Bone marrow (tissue), 2 donors: ENCODE data around the gene SCMH1.
"Not testable (repeated sequence)": the region's sequence is repeated elsewhere in the genome, so short reads cannot be mapped to it uniquely, and the experiment has no call there.

ENCODE experiments used
- DNase-seq, 2 donors: peaks; one replicate each; lab custom pipeline; 2025; lab: John Stamatoyannopoulos, UW

The SCMH1 gene

DNA sequence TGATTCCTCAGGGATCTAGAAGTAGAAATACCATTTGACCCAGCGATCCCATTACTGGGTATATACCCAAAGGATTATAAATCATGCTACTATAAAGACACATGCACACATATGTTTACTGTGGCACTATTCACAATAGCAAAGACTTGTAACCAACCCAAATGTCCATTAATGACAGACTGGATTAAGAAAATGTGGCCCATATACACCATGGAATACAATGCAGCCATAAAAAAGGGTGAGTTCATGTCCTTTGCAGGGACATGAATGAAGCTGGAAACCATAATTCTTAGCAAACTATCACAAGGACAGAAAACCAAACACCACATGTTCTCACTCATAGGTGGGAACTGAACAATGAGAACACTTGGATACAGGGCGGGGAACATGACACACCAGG, 30.5 kb downstream of the SCMH1 start:
- DNase-seq: not testable (repeated sequence)

DNA sequence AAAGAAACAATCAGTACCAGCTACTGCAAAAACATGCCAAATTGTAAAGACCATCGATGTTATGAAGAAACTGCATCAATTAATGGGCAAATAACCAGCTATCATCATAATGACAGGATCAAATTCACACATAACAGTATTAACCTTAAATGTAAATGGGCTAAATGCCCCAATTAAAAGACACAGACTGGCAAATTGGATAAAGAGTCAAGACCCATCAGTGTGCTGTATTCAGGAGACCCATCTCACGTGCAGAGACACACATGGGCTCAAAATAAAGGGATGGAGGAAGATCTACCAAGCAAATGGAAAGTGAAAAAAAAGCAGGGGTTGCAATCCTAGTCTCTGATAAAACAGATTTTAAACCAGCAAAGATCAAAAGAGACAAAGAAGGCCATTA, 35.1 kb downstream of the SCMH1 start:
- not testable (repeated sequence) for DNase-seq

DNA sequence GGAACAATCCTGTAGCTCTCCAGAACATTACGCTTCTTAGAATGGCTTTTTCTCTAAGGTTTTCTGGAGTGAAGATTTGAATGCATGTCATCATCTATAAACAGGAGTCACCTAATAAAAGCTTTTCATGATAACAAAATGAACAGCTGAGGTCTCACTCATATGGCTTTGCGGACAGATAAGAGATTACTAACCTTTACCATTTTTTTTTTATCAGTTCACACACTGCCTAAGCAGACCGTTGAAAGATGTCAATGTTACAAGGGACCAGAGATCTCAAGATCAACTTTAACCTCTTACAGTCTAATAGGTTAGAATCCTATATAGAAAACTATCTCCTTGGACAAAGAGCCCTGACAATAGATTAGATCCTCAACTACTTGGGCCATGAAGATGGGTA, 41.4 kb downstream of the SCMH1 start:
- no peak for DNase-seq

DNA sequence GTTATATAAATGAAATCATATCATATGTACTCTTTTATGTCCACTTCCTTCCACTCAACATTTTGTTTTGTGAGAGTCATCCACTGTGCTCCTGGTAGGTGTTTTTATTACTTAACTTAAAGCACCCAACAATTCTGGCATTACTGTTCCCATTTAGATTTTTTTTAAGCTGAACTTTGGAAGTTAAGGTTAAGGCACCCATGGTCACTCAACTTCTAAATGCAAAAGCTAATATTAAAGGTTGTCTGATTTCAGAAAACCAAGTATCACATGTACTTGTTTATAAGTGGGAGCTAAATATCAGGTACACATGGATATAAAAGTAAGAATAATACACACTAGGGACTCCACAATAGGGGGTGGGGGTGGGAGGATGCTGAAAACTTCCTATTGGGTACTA, 42.7 kb downstream of the SCMH1 start:
- no peak for DNase-seq

DNA sequence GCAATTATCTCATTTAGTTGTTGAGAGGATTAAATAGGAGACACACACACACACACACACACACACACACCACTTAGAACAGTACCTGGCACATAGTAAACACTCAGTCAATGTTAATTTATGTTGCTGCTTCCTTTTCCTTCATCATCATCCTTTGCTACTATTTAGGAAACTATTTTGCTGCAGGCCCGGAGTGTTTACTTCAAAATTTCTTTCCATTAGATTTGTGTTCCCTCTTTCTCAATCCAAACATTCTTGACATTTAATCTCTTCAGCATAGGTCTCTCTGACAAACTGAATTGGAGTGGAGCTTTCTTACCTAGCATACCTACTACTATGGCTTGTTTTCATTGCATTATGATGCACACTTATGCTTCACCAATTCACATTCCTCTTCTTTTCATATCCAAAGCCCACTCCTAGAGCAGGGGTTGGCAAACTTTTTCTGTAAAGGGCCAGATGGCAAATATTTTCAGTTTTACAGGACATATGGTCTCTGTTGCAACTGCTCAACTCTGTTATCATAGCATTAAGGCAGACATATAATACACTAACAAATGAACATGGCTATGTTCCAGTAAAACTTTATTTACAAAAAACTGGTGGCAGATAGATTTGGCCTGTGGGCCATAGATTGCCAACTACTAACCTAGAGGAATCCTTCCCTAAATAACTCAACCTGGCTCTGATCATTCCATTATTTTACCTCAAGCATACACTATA, 49.5 kb downstream of the SCMH1 start:
- DNase-seq: no peak

DNA sequence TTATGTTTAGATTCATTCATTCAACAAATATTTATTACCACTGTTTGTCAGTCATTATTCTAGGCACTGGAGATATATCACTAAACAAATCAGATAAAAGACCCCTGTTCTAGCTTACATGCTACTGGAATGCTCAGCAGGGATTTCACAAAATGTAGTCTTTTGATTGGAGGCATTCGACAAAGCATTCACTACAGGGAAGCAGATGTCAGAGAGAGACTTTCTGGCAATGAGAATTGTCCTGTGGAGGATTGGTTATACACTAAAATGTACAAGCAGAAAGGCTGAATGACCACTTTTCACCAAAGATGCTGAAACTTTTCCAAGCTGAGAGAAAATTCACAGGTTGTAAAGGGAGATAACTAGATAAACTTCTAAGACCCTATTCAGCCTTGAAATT, 57.7 kb downstream of the SCMH1 start:
- no peak for DNase-seq

DNA sequence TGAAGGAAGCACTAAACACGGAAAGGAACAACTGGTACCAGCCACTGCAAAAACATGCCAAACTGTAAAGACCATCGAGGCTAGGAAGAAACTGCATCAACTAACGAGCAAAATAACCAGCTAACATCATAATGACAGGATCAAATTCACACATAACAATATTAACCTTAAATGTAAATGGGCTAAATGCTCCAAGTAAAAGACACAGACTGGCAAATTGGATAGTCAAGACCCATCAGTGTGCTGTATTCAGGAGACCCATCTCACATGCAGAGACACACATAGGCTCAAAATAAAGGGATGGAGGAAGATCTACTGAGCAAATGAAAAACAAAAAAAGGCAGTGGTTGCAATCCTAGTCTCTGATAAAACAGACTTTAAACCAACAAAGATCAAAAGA, 63.9 kb downstream of the SCMH1 start:
- not testable (repeated sequence) for DNase-seq

DNA sequence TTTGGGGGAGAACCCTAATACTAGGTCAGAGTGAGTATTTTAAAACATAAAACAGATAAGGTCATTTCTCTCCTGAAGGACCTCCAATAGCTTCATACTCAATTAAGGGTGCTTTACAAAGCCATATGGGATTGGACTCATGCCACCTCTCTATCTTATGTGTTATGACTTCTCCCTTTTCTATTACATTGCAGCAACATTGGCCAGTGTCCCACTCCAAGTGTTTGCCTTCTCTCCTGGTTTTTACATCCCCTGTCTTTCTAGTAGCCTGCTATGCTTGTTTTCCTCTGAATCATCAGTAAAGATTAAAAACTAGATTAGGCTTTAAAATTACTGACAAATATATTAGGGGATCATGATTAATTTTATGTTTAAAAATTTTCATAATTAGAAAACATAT, 66.6 kb downstream of the SCMH1 start:
- no peak for DNase-seq

DNA sequence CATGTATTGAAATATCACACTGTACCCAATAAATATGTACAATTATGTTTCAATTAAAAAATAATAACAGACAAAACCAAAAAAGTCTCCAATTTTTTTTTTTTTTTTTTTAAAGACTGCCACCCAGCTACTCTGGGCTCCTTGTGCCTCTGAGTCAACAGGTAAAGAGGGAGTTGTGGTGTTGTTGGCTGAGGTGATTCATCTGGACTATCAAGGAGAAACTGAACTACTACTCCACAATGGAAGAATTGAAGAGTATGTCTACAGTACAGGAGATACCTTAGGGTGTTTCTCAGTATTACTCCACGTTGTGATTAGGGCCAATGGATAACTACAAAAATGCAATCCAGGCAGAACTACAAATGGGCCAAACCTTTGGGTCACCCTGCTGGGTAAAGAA, 67.9 kb downstream of the SCMH1 start:
- DNase-seq: no peak

DNA sequence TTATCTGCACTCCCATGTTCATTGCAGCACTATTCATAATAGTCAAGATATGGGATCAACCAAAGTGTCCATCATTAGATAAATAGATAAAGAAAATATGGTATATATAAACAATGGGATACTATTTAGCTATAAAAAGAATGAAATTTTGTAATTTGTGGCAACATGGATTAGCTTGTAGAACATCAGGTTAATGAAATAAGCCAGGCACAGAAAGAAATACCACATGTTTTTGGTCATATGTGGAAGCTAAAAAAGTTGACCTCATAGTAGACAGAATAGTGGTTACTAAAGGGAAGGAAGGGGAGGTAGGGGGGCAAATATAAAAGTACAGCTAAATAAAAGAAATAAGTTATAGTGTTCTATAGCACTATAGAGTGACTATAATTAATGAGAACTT, 68.5 kb downstream of the SCMH1 start:
- no peak for DNase-seq

DNA sequence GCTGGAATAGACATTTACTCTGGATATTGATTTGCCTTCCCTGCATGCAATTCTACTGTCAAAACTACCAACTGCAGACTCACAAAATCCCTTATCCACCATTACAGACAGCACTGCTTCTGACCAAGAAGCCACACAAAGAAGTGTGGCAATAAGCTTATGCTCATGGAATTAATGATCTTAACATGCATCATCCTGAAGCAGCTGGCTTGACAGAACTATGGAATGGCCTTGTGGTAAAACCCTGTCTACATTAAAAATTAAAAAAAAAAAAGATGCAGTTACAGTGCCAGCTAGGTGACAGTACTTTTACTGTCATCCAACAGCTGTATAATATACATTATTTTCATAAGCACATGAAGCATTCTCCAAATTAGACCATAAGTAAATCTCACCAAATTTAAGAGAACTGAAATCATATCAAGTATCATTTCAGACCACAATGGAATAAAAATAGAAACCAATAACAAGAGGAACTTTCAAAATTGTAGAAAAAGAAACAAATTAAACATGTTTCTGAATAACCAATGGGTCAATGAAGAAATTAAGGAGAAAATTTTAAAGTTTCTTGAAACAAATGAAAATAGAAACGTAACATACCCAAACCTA, 70.7 kb downstream of the SCMH1 start:
- DNase-seq: no peak

DNA sequence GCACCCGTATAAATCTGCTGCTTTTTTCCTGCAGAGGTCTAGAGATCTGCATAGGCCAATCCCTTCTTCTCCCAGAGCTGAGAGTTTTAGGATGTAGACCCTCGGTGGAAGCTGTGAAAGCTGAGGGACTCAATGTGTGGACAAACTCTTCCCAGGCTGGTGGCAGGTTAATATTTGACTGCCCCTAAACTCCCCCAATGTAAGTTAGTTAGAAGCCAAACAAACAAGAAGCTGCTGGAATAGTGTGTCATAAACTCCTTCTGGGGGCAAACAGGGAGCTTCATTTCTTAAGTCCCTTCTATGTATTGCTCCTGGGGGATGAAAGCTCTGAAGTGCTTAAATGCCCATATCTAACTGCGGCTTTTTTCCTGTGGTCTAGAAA, 72.3 kb downstream of the SCMH1 start:
- DNase-seq: no peak

DNA sequence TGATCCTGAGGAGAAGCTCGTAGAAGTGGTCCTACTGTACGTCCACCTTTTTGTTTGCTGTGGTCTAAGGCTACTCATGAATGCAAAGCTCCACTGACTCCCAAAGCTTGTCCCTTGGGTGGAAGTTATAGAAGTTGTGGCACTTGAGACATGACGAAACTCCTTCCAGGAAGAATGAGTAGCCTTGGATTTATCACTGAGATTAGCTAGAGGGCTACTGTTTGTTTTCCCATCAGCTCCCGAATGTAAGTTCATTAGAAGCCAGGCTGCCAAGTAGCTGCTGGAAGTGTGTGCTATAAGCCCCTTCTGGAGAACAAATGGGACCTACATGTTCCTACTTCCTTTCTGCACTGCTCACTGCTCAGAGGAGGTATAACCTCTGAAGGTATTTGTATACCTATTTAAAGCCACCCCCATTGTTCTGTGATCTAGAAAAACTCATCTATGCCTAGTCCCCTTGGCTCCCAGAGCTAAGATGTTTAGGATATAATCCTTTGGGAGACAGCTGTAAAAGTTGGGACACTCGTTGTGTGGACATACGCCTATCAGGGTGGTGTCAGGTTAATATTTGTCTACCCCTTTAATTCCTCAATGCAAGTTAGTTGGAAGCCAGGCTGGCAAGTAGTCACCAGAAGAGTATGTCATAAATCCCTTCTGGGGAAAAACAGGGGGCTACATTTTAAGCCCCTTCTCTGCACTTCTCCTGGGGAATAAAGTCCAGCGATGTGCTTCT, 72.9 kb downstream of the SCMH1 start:
- no peak for DNase-seq

DNA sequence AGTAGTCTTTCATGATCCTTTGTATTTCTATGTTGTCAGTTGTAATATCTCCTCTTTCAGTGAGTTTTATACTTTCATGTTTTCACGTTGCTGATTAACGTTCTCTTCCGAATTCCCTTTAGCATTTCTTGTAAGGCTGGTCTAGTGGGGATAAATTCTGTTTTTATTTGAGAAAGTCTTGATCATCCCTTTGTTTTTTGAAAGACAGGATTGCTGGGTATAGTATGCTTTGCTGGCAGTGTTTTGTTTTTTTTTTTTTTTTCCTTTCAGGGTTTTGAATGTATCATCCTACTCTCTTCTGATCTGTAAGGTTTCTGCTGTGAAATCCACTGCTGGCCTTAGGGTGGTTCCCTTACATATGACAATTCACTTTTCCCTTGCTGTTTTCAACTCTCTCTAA, 74.4 kb downstream of the SCMH1 start:
- DNase-seq: no peak

DNA sequence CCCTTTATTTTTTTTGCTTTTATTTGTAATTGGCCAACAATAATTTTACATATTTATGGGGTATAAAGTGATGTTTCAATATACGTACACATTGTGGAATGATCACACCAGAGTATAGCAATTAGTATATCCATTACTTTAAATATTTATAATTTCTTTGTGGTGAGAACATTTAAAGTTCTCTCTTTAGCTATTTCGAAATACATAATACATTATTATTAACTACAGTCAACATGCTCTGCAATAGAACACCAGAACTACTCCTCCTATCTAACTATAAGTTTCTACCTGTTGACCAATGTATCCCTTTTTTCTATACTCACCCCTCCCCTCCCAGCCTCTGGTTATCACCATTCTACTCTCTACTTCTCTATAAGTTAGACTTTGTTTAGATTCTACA, 77.4 kb downstream of the SCMH1 start:
- DNase-seq: no peak

DNA sequence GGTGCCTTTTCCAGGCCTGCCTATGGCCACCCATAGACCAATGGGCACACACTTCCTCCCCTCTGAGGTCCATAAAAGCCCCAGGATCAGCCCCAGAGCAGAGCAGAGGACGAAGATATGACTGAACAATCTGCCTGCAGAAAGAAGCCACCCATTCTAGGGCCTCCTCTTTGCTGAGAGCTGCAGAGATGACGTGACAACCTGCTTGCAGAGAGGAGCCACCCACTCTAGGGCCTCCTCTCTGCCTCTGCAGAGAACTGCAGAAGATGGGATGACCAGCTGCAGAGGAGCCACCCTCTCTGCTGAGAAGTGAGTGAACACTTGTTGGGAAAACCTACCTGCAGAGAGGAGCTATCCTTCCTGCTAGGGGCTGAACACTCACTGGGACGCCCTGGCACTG, 79.7 kb downstream of the SCMH1 start:
- no peak for DNase-seq

DNA sequence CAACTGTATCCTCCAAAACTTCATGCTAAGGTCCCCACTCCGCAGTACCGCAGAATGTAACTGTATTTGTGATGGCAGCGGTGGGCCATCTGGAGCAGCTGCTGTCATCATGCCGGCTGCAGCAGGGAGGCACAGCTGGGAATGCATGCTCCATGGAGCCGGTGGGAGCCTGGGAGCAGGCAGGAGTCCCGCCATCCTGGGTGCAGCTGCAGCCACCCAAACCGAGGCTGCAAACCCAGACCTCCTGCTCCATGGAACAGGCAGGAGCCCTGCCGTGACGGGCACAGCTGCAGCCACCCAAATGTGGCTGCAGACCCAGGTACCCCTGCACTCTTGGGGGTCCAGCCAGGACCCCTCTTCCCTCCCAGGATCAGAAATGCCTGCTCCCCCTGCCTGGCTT, 80.3 kb downstream of the SCMH1 start:
- DNase-seq: no peak

DNA sequence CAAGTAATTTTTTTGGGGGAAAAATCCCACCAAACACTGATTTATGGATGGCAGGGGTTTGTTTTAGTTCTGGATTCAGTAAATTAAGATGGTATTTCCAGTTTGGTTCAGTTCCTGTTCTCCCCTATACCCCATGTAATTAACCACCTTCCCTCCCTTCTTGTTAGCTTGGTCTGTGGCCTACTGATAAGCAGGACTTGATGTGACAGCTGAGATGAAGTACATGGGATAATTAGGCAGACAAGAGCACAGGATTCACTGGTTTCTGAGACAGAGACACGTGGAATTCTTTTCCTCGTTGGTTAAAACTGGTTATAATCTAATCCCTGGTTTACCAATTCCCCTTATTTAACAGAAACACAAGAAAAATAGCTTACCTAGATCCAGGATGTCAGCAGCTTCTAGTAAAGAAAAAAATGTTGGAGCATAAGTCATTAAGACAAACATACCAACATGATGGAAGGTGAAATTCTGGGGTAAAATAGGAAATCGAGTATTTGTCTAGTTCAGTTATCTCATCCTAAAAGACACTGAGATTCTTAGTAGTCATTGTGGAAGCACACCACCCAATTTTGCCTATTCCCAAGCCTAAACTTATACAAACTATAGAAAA, 81.5 kb downstream of the SCMH1 start:
- no peak for DNase-seq

DNA sequence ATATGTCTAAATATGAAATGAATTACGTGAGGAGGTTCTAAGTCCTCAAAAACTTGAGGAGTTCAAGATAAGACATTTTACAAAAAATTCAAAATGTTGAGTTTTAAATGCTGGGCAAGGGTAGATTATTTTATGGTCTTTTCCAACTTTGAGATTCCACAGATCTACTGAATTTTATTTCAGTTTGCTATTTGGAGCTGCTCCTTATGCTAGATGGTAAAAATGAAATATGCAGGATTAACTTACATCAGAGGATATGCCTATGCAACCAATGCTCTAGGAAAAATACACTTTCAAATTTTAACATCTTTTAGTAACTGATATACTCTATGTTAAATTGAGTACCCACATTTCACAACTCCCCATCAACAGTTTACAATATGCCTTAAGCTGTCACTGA, 83.1 kb downstream of the SCMH1 start:
- no peak for DNase-seq

DNA sequence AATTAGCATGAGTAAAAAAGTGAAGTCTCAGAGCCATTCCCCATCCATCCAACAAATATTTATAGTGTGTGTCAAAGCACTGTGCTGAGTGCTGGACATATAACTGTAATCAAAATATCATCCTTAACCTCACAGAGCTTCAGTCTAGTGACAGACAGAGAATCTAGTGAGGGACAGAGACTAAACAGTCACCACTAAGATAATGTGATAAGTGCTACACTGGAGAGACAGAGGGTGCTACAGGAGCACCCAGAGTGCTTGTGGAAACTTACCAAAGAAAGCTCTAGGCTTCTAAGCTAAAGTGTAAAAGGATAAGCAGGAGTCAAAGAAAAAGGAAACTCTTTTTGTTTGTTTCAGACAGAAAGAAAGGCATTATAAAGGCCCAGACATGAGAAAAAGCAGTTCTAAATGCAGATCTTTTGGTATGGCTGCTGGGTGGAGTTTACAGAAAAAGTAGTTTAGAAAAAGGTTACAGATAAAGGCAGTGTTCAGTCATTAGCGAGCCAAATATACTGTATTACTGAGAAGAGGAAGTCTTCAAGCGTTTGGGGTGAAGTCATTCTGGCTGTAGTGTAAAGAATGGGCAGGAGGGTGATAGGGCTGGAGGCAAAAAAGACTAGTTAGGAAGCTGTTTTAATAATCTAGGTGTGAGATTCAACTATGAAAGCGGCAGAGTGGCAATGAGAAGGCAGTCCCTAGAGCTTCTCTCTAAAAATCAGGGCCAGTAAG, 83.8 kb downstream of the SCMH1 start:
- DNase-seq: no peak

DNA sequence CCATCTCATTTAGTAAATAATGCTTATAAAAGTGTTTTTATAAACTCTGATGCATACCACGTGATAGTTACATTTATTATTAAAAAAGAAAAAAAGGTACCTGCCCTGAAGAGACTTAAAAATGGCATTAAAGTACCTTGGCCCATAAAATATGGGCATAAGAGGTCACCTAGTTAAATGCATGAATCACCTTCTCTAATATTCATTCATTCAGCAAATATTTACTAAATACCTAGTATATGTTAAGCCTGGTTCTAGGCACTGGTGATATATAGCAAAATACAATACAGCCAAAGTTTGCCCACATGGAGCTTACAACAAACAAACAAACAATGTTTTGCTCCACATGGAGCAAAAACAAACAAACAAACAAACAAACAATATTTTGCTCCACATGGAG, 87.0 kb downstream of the SCMH1 start:
- no peak for DNase-seq

DNA sequence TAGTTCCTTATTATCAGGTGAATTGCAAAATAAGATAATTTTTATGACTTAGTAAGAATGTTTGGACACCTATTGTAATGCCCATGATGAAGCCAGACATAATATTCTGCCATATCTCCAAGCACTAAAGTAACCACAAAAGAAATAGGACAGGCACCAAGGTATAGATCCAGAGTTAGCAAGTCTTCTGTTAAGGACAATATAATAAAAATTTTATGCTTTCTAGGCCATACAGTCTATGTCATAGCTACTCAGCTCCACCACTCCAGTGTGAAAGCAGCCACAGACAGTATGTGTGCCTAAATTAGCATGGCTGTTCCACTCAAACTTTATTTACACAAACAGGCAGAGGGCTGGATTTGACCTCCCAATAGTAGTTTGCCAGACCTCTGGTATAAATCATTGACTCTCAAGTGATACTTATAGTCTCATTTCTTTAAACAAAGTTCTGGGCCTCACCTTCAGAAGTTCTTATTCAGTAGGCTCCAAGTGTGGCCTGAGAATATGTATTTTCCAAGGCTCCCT, 88.3 kb downstream of the SCMH1 start:
- no peak for DNase-seq
